ENCODE data around the gene THSD7B. TPM values are rescaled to one million over a fixed set of nuclear protein-coding genes. Genes with fewer than 3 reads are reported as not detected.

Gene THSD7B
- total and polyA plus RNA-seq, 2 experiments from 2014 or later, result 0.86 to 3.8 TPM

DNA sequence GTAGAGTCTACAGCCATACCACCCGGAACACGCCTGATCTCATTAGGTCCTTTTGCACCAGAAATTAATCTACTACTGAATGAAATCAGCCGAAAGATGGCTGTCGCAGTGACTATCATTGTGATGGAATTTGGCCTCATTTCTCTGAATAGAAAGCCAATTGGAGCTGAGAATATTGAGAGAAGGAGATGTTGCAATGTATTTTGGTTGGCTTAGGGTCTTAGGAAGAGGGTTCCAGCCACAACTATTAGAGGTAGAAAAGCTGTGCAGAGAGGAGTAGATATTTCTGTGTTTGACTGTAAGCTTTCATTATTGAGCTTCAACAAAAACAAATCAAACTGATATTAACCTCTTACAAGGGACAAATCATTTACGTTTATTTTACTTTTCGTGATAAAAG, 98.1 kb downstream of the THSD7B start:
- H3K9me2 ChIP-seq (ENCODE audit: insufficient read depth), result no peaks in the 10 kb centered on the region
- no peak for DNase-seq (ENCODE audit: low spot score)
- no peak overlapping the region for H3K27ac ChIP-seq (ENCODE audit: low read depth)
- H3K4me1 Mint-ChIP-seq, result no peaks in the 10 kb centered on the region
- H3K27ac Mint-ChIP-seq, result no peak overlapping the region
- H3K27me3 Mint-ChIP-seq (ENCODE audit: insufficient read depth, low read depth, poor library complexity), result no peaks in the 10 kb centered on the region
- ATAC-seq, result no peak
- no peaks in the 10 kb centered on the region for H3K36me3 Mint-ChIP-seq (ENCODE audit: low read depth)
- no peak overlapping the region for H3K4me3 Mint-ChIP-seq
- H3K4me1 ChIP-seq (ENCODE audit: insufficient read depth), result no peaks in the 10 kb centered on the region
- TF ChIP-seq STAT1 (IDR thresholded peaks at IDR 0.05; ENCODE audit: unreplicated experiment), result no peak
- TF ChIP-seq, protein P1, sequence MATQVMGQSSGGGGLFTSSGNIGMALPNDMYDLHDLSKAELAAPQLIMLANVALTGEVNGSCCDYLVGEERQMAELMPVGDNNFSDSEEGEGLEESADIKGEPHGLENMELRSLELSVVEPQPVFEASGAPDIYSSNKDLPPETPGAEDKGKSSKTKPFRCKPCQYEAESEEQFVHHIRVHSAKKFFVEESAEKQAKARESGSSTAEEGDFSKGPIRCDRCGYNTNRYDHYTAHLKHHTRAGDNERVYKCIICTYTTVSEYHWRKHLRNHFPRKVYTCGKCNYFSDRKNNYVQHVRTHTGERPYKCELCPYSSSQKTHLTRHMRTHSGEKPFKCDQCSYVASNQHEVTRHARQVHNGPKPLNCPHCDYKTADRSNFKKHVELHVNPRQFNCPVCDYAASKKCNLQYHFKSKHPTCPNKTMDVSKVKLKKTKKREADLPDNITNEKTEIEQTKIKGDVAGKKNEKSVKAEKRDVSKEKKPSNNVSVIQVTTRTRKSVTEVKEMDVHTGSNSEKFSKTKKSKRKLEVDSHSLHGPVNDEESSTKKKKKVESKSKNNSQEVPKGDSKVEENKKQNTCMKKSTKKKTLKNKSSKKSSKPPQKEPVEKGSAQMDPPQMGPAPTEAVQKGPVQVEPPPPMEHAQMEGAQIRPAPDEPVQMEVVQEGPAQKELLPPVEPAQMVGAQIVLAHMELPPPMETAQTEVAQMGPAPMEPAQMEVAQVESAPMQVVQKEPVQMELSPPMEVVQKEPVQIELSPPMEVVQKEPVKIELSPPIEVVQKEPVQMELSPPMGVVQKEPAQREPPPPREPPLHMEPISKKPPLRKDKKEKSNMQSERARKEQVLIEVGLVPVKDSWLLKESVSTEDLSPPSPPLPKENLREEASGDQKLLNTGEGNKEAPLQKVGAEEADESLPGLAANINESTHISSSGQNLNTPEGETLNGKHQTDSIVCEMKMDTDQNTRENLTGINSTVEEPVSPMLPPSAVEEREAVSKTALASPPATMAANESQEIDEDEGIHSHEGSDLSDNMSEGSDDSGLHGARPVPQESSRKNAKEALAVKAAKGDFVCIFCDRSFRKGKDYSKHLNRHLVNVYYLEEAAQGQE (IDR thresholded peaks at IDR 0.05; ENCODE audit: unreplicated experiment), result no peak
- TF ChIP-seq, protein P2, sequence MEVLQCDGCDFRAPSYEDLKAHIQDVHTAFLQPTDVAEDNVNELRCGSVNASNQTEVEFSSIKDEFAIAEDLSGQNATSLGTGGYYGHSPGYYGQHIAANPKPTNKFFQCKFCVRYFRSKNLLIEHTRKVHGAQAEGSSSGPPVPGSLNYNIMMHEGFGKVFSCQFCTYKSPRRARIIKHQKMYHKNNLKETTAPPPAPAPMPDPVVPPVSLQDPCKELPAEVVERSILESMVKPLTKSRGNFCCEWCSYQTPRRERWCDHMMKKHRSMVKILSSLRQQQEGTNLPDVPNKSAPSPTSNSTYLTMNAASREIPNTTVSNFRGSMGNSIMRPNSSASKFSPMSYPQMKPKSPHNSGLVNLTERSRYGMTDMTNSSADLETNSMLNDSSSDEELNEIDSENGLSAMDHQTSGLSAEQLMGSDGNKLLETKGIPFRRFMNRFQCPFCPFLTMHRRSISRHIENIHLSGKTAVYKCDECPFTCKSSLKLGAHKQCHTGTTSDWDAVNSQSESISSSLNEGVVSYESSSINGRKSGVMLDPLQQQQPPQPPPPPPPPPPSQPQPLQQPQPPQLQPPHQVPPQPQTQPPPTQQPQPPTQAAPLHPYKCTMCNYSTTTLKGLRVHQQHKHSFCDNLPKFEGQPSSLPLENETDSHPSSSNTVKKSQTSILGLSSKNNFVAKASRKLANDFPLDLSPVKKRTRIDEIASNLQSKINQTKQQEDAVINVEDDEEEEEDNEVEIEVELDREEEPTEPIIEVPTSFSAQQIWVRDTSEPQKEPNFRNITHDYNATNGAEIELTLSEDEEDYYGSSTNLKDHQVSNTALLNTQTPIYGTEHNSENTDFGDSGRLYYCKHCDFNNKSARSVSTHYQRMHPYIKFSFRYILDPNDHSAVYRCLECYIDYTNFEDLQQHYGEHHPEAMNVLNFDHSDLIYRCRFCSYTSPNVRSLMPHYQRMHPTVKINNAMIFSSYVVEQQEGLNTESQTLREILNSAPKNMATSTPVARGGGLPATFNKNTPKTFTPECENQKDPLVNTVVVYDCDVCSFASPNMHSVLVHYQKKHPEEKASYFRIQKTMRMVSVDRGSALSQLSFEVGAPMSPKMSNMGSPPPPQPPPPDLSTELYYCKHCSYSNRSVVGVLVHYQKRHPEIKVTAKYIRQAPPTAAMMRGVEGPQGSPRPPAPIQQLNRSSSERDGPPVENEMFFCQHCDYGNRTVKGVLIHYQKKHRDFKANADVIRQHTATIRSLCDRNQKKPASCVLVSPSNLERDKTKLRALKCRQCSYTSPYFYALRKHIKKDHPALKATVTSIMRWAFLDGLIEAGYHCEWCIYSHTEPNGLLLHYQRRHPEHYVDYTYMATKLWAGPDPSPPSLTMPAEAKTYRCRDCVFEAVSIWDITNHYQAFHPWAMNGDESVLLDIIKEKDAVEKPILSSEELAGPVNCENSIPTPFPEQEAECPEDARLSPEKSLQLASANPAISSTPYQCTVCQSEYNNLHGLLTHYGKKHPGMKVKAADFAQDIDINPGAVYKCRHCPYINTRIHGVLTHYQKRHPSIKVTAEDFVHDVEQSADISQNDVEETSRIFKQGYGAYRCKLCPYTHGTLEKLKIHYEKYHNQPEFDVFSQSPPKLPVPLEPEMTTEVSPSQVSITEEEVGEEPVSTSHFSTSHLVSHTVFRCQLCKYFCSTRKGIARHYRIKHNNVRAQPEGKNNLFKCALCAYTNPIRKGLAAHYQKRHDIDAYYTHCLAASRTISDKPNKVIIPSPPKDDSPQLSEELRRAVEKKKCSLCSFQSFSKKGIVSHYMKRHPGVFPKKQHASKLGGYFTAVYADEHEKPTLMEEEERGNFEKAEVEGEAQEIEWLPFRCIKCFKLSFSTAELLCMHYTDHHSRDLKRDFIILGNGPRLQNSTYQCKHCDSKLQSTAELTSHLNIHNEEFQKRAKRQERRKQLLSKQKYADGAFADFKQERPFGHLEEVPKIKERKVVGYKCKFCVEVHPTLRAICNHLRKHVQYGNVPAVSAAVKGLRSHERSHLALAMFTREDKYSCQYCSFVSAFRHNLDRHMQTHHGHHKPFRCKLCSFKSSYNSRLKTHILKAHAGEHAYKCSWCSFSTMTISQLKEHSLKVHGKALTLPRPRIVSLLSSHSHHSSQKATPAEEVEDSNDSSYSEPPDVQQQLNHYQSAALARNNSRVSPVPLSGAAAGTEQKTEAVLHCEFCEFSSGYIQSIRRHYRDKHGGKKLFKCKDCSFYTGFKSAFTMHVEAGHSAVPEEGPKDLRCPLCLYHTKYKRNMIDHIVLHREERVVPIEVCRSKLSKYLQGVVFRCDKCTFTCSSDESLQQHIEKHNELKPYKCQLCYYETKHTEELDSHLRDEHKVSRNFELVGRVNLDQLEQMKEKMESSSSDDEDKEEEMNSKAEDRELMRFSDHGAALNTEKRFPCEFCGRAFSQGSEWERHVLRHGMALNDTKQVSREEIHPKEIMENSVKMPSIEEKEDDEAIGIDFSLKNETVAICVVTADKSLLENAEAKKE (CRISPR knock-in tag; IDR thresholded peaks at IDR 0.05), result no peak
- no peak for TF ChIP-seq NANOG (IDR thresholded peaks at IDR 0.05; ENCODE audit: borderline replicate concordance)
- TF ChIP-seq CREB1 (CRISPR knock-in tag; IDR thresholded peaks at IDR 0.05; ENCODE audit: low read depth), result no peak
- TF ChIP-seq POLR2AphosphoS5 (IDR thresholded peaks at IDR 0.05; ENCODE audit: low read depth), result no peak
- no peak for TF ChIP-seq ZNF114 (CRISPR knock-in tag; IDR thresholded peaks at IDR 0.05)
- no peaks in the 10 kb centered on the region for H4K20me1 ChIP-seq (replicated peaks; ENCODE audit: insufficient read depth)
- H3F3A ChIP-seq (replicated peaks; ENCODE audit: low read depth), result no peaks in the 10 kb centered on the region
- no peak overlapping the region for H3K4me3 ChIP-seq
- H3K36me3 ChIP-seq (ENCODE audit: insufficient read depth), result no peaks in the 10 kb centered on the region
- H2AFZ ChIP-seq, result no peak overlapping the region
- no peak overlapping the region for H3K4me2 ChIP-seq
- H3K27me3 ChIP-seq (ENCODE audit: insufficient read depth), result no peaks in the 10 kb centered on the region
- no peaks in the 10 kb centered on the region; the same call in 1 of the 2 replicates for H3K79me2 ChIP-seq (replicated peaks; ENCODE audit: insufficient read depth)
- no peaks in the 10 kb centered on the region for H3K9me3 Mint-ChIP-seq
